ENCODE measurements around the gene DAAM1. TPM values are rescaled to one million over a fixed set of nuclear protein-coding genes. Genes with fewer than 3 reads are reported as not detected.

DAAM1 gene
- polyA plus RNA-seq, 3 donors: 3.2 to 6.3 (median 4.4) TPM

DNA sequence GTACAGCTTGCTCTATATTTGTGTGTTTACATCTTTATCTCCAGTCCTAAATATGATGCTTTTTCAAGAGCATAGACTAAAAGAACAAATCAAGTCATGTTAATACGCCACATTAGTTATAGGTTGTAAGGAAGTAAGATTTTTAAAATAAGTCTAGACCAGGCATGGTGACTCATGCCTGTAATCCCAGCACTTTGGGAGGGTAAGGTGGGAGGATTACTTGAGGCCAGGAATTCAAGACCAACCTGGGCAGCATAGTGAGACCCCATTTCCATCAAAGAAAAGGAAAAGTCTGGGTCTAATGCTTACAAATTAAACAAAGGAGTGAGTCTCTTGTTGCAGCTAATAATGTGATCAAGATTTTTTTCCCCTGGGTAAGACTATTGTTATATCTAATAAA lies 157.9 kb downstream of the DAAM1 start:
- no peak overlapping the region for H3K27ac Mint-ChIP-seq
- Histone ChIP-seq H4K20me1 (ENCODE audit: insufficient read depth, low read length) (no peaks in the 10 kb centered on the region), H3K4me1 (ENCODE audit: control insufficient read depth in 1 of 2, insufficient read depth in 2 of 2, low read length in 2 of 2) (peaks cover 5 to 10% of the 10 kb centered on the region in 2 donors), H3K36me3 (replicated peaks in 1 of 2; ENCODE audit: control insufficient read depth in 1 of 2, insufficient read depth in 2 of 2, low read length in 2 of 2) (peaks cover 4 to 5% of the 10 kb centered on the region in 2 donors), H3K27ac (ENCODE audit: low read depth in 1 of 2, low read length in 2 of 2) (no peak overlapping the region), H3K4me2 (replicated peaks; ENCODE audit: extremely low read depth, low read length, poor library complexity, severe bottlenecking) (no peak overlapping the region), H3K9me3 (replicated peaks in 1 of 2; ENCODE audit: control insufficient read depth in 1 of 2, insufficient read depth in 1 of 2, low read length in 2 of 2) (no peaks in the 10 kb centered on the region), H3K27me3 (ENCODE audit: control insufficient read depth in 2 of 2, insufficient read depth in 2 of 2, low read length in 2 of 2) (no peaks in the 10 kb centered on the region), H2AFZ (ENCODE audit: insufficient read depth, low read depth, low read length, poor library complexity, severe bottlenecking) (no peak overlapping the region), H3K4me3 (replicated peaks in 1 of 3; ENCODE audit: low read depth in 2 of 3, low read length in 3 of 3) (no peak overlapping the region), H3K79me2 (ENCODE audit: insufficient read depth, low read length) (no peaks in the 10 kb centered on the region), H3K9ac (ENCODE audit: insufficient read depth, low read length, poor library complexity, severe bottlenecking) (no peak overlapping the region)
- WGBS (ENCODE audit: insufficient coverage): no CpG with 5 or more reads among the region's 1 CpG
- H3K9me3 Mint-ChIP-seq: no peaks in the 10 kb centered on the region
- peaks cover 0 to 9% of the 10 kb centered on the region in 2 donors for H3K36me3 Mint-ChIP-seq
- no peak for DNase-seq
- H3K4me1 Mint-ChIP-seq: peaks cover 5% of the 10 kb centered on the region
- H3K4me3 Mint-ChIP-seq: no peak overlapping the region
- intact Hi-C loops (cut with micrococcal nuclease): no loop called here
- H3K27me3 Mint-ChIP-seq (ENCODE audit: low read depth in 3 of 3): peaks cover 0 to 5% (median 0%) of the 10 kb centered on the region in 3 donors
- TF ChIP-seq, protein P1, sequence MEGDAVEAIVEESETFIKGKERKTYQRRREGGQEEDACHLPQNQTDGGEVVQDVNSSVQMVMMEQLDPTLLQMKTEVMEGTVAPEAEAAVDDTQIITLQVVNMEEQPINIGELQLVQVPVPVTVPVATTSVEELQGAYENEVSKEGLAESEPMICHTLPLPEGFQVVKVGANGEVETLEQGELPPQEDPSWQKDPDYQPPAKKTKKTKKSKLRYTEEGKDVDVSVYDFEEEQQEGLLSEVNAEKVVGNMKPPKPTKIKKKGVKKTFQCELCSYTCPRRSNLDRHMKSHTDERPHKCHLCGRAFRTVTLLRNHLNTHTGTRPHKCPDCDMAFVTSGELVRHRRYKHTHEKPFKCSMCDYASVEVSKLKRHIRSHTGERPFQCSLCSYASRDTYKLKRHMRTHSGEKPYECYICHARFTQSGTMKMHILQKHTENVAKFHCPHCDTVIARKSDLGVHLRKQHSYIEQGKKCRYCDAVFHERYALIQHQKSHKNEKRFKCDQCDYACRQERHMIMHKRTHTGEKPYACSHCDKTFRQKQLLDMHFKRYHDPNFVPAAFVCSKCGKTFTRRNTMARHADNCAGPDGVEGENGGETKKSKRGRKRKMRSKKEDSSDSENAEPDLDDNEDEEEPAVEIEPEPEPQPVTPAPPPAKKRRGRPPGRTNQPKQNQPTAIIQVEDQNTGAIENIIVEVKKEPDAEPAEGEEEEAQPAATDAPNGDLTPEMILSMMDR (IDR thresholded peaks at IDR 0.05): no peak

DNA sequence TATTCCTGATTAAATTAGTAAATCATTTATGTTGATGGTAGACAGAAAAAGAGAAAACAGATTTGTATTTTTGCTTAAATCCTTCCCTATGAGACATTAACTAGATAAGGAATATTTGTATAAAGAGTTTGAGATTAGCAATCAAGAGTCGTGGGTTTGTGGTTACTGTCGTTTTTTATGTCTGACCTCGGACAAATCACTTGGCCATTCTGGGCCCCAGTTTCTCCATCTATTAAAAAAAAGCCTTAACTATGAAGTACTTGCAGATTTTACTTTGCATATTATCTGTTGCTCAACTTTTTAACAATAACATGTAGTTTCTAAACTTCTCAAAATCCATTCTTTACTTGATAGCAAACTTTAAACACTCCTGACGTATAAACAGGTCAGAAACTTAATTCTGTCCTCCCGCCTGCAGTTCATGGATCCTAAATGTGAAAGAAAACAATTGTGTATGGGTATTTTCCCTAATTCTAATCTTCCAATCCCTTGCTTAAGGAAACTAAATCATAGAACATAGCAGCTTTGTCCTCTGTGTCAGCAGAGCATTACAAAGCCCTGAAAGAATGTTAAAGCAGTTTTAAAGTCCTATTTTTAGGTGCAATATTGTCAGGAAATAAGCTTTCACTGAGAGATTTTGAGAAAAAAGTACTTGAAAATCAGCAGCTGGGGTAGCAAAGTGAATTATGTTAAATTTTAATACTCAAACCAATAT lies 158.5 kb downstream of the DAAM1 start:
- peaks cover 4 to 5% of the 10 kb centered on the region in 2 donors for H3K36me3 ChIP-seq (replicated peaks in 1 of 2; ENCODE audit: control insufficient read depth in 1 of 2, insufficient read depth in 2 of 2, low read length in 2 of 2)
- peaks cover 5 to 10% of the 10 kb centered on the region in 2 donors for H3K4me1 ChIP-seq (ENCODE audit: control insufficient read depth in 1 of 2, insufficient read depth in 2 of 2, low read length in 2 of 2)
- no peak overlapping the region for H3K4me3 ChIP-seq (replicated peaks in 1 of 3; ENCODE audit: low read depth in 2 of 3, low read length in 3 of 3)
- TF ChIP-seq, protein P1 (IDR thresholded peaks at IDR 0.05): no peak
- WGBS (ENCODE audit: insufficient coverage): no CpG with 5 or more reads among the region's 5 CpGs
- H3K9me3 ChIP-seq (replicated peaks in 1 of 2; ENCODE audit: control insufficient read depth in 1 of 2, insufficient read depth in 1 of 2, low read length in 2 of 2): no peaks in the 10 kb centered on the region
- H3K4me1 Mint-ChIP-seq: peaks cover 5% of the 10 kb centered on the region
- no peaks in the 10 kb centered on the region for H3K79me2 ChIP-seq (ENCODE audit: insufficient read depth, low read length)
- H3K9me3 Mint-ChIP-seq: no peaks in the 10 kb centered on the region
- H4K20me1 ChIP-seq (ENCODE audit: insufficient read depth, low read length): no peaks in the 10 kb centered on the region
- intact Hi-C loops (cut with micrococcal nuclease): no loop called here
- H3K9ac ChIP-seq (ENCODE audit: insufficient read depth, low read length, poor library complexity, severe bottlenecking): no peak overlapping the region
- no peak overlapping the region for H3K4me2 ChIP-seq (replicated peaks; ENCODE audit: extremely low read depth, low read length, poor library complexity, severe bottlenecking)
- no peak overlapping the region for H3K4me3 Mint-ChIP-seq
- DNase-seq: no peak
- no peak overlapping the region for H3K27ac ChIP-seq (ENCODE audit: low read depth in 1 of 2, low read length in 2 of 2)
- no peak overlapping the region for H2AFZ ChIP-seq (ENCODE audit: insufficient read depth, low read depth, low read length, poor library complexity, severe bottlenecking)
- H3K36me3 Mint-ChIP-seq: peaks cover 2 to 9% of the 10 kb centered on the region in 2 donors
- no peak overlapping the region for H3K27ac Mint-ChIP-seq
- no peaks in the 10 kb centered on the region for H3K27me3 ChIP-seq (ENCODE audit: control insufficient read depth in 2 of 2, insufficient read depth in 2 of 2, low read length in 2 of 2)
- H3K27me3 Mint-ChIP-seq (ENCODE audit: low read depth in 3 of 3): peaks cover 0 to 5% (median 0%) of the 10 kb centered on the region in 3 donors
